HepG2 (cell line): ENCODE data around the gene INAFM2. TPM values are rescaled to one million over a fixed set of nuclear protein-coding genes. Genes with fewer than 3 reads are reported as not detected.

Experiments
- ATAC-seq: fragments of 200-7000 bp; cut with Tn5 transposase; 3 replicates; pipeline ENCODE4 v1.9.1; 2020; ENCODE audit warnings: mild to moderate bottlenecking, moderate library complexity
- BruUV-seq: library from RNA; stranded (reverse); fragments of 400-500 nt; replicated peaks from 2 replicates; lab custom pipeline; 2021; lab: Mats Ljungman, UMichigan
- CTCF ChIA-PET: fragments of 300-600 bp; formaldehyde crosslinking; extraction: SDS; loops from one replicate; lab custom pipeline; 2021; ENCODE audit warnings: low total read pairs, inconsistent platforms, low intra/inter-chr PET ratio; lab: Yijun Ruan, JAX
- POLR2A ChIA-PET: fragments of 350-600 bp; sonication (Branson Sonifier 250); formaldehyde crosslinking; loops from one replicate; lab custom pipeline; 2020; ENCODE audit warnings: antibody characterized with exemption, inconsistent platforms; lab: Yijun Ruan, JAX
- DNase-seq: peaks from one replicate; pipeline ENCODE4 v3.0.0-alpha.2; 2015; ENCODE audit warnings: low spot score
- FAIRE-seq: peaks from 3 replicates; lab custom pipeline; 2011; peaks lifted over from hg19 to GRCh38; lab: Jason Lieb, UNC
- H2AFZ ChIP-seq: one replicate; pipeline ENCODE4 v1.6.1; 2011; ENCODE audit warnings: low read length, inconsistent platforms
- H3K27ac ChIP-seq: fragments of 300-600 bp; 3 replicates; pipeline ENCODE4 v1.8.0; 2011; ENCODE audit warnings: mixed run types, mild to moderate bottlenecking, mixed read lengths, low read length, inconsistent platforms; ENCODE audit not compliant: insufficient read depth; ENCODE audit errors: extremely low read length
- H3K27me3 ChIP-seq, 2 experiments: fragments of 200-600 bp in 1 of 2; 2 replicates in 1 of 2; 3 replicates in 1 of 2; pipeline versions ENCODE4 v1.6.0 to v1.8.0; 2011; ENCODE audit warnings: low read length in 2 of 2, mild to moderate bottlenecking in 2 of 2, moderate library complexity in 2 of 2, inconsistent platforms in 1 of 2; ENCODE audit not compliant: insufficient read depth in 2 of 2, control insufficient read depth in 1 of 2
- H3K36me3 ChIP-seq, 2 experiments: fragments of 200-600 bp in 1 of 2; replicated peaks in 1 of 2; 2 replicates in 1 of 2; 3 replicates in 1 of 2; pipeline versions ENCODE4 v1.5.1 to v1.8.0; 2011; ENCODE audit warnings: low read length in 2 of 2, inconsistent platforms in 1 of 2; ENCODE audit not compliant: insufficient read depth in 2 of 2, control insufficient read depth in 1 of 2
- H3K4me1 ChIP-seq: 2 replicates; pipeline ENCODE4 v1.5.1; 2012; ENCODE audit warnings: low read length, inconsistent platforms; ENCODE audit not compliant: insufficient read depth
- H3K4me2 ChIP-seq: 2 replicates; pipeline ENCODE4 v1.6.0; 2011; ENCODE audit warnings: low read depth, low read length, inconsistent platforms
- H3K4me3 ChIP-seq, 3 experiments: fragments of 200-600 bp in 1 of 3; sonication (generic), shearing (Covaris generic) in 1 of 3; replicated peaks in 1 of 3; 2 replicates each; pipeline ENCODE4 v1.5.1; 2011 to 2016; ENCODE audit warnings: low read length in 3 of 3, inconsistent platforms in 2 of 3, low read depth in 2 of 3, mild to moderate bottlenecking in 2 of 3, control low read depth in 1 of 3, mixed read lengths in 1 of 3; ENCODE audit not compliant: insufficient read depth in 1 of 3
- H3K79me2 ChIP-seq: one replicate; pipeline ENCODE4 v1.6.1; 2011; ENCODE audit warnings: low read length, inconsistent platforms; ENCODE audit not compliant: insufficient read depth
- H3K9ac ChIP-seq: 2 replicates; pipeline ENCODE4 v1.6.0; 2011; ENCODE audit warnings: mild to moderate bottlenecking, low read depth, low read length, inconsistent platforms; ENCODE audit not compliant: insufficient read depth
- H3K9me3 ChIP-seq: 2 replicates; pipeline ENCODE4 v1.5.1; 2012; ENCODE audit warnings: mild to moderate bottlenecking, low read length
- H4K20me1 ChIP-seq: 2 replicates; pipeline ENCODE4 v1.6.0; 2011; ENCODE audit warnings: inconsistent platforms, mild to moderate bottlenecking, low read length, moderate library complexity; ENCODE audit not compliant: insufficient read depth
- BHLHE40 ChIP-seq: IDR thresholded peaks from 2 replicates; pipeline ENCODE4 v1.6.1; 2011; ENCODE audit warnings: low read length, improper control_type of control experiment
- GABPB1 ChIP-seq: IDR thresholded peaks from 2 replicates; pipeline ENCODE4 v1.6.1; 2016; ENCODE audit warnings: mild to moderate bottlenecking, missing genetic modification reagents, moderate library complexity, missing compliant biosample characterization
- ISX ChIP-seq: sonication (generic); formaldehyde crosslinking; conservative IDR thresholded peaks from 2 replicates; pipeline ENCODE4 v1.5.0; 2020; ENCODE audit warnings: missing genetic modification reagents
- RFX3 ChIP-seq: IDR thresholded peaks from 2 replicates; pipeline ENCODE4 v1.6.1; 2016; ENCODE audit warnings: missing biosample characterization, missing genetic modification reagents
- SALL2 ChIP-seq: sonication (generic); formaldehyde crosslinking; IDR thresholded peaks from 2 replicates; pipeline ENCODE4 v1.8.1; 2023; ENCODE audit warnings: mild to moderate bottlenecking, missing genetic modification reagents, inconsistent platforms
- ZNF672 ChIP-seq: sonication (generic); formaldehyde crosslinking; IDR thresholded peaks from 2 replicates; pipeline ENCODE4 v1.8.1; 2022; ENCODE audit warnings: missing genetic modification reagents
- WGBS: methylation state at CpG from one replicate; pipeline ENCODE4 v1.1.6; 2017; ENCODE audit warnings: low lambda C conversion rate; 5-methylcytosine and 5-hydroxymethylcytosine counted together
- in situ Hi-C: cut with HindIII; loops from 2 replicates; pipeline ENCODE4 v1.10.0; 2017; ENCODE audit warnings: low pct_unique_long_range_greater_than_20kb; ENCODE audit not compliant: extremely low pct_ligation_motif_present
- intact Hi-C: fragments of 100-400 bp; cut with micrococcal nuclease; formaldehyde crosslinking; loops from one replicate; pipeline ENCODE4 v1.10.0; 2022; ENCODE audit not compliant: unreplicated experiment
- polyA plus RNA-seq, 8 experiments: library from polyadenylated mRNA; depleted of rRNA in 3 of 8; stranded (reverse) in 7 of 8; unstranded in 1 of 8; fragments of >200 nt; fragmentation: Illumina TruSeq in 4 of 8; extraction: Trizol in 4 of 8; gene quantifications; 2 replicates each; pipeline versions ENCODE4 v1.2.1 to v1.2.3, GENCODE V29; 2011 to 2016; ENCODE audit warnings: low read depth in 4 of 8, missing spikeins in 1 of 8, mixed read lengths in 1 of 8; ENCODE audit not compliant: insufficient read depth in 1 of 8
- total RNA-seq, 5 experiments: library from RNA; depleted of rRNA; stranded (reverse); fragments of >200 nt; fragmentation: Illumina TruSeq; extraction: Trizol; gene quantifications; 2 replicates each; pipeline ENCODE4 v1.2.3, GENCODE V29; 2016; ENCODE audit warnings: low read depth in 1 of 5
- TF ChIP-seq, protein P1 (sequence below): sonication (generic); formaldehyde crosslinking; IDR thresholded peaks from 2 replicates; pipeline ENCODE4 v1.5.0; 2020; ENCODE audit warnings: mild to moderate bottlenecking, missing genetic modification reagents
- TF ChIP-seq, protein P2 (sequence below): sonication (generic); formaldehyde crosslinking; IDR thresholded peaks from 2 replicates; pipeline ENCODE4 v1.4.0; 2020; ENCODE audit warnings: missing genetic modification reagents

Gene INAFM2
- total and polyA plus RNA-seq, 2 of the 13 experiments (the other 11 are each of a cell fraction or from before 2014, with no cell fraction given): 5.5 to 6.5 TPM

DNA sequence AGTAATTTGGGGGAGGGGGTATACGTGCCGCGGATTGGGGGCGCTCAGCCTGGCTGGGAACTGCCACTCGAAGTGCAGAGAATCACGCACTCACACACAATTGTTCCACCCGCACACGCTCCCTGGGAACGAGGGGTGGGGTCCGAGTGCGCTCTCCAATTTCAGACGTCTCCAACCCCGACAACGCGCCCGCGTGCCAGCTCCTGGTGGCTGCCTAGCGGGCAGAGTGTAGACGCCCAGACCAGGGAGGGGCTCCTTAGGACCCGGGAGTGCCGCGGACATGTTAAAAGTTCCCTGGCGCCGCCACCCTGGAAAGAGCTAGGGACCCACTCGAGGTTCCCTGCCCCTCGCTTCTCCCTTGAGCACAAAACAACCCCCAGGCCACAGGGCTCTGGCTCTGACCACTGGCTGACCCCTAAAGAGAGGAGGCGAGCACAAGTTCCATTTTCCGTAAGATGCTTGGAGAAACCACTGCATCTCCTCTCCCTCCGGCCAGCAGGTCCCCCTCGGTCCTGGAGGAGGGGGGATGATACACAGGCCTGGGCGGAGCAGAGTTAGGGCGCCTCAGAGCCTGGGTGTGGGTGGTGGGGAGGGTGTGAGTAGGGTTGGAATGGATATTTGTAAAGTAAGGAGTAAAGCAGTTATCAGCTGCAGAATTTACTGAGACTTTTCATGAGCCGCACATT, 39.7 kb upstream of the INAFM2 start:
- Histone ChIP-seq H3K79me2 (no peaks in the 10 kb centered on the region), H2AFZ (no peak overlapping the region), H3K9me3 (no peaks in the 10 kb centered on the region), H4K20me1 (no peaks in the 10 kb centered on the region), H3K27ac (no peak overlapping the region), H3K27me3 (peaks cover 15 to 88% of the 10 kb centered on the region in 2 experiments), H3K36me3 (no peaks in the 10 kb centered on the region), H3K4me1 (peaks cover 7% of the 10 kb centered on the region; the same call in 1 of the 2 replicates), H3K4me2 (no peak overlapping the region), H3K9ac (no peak overlapping the region), H3K4me3 (no peak overlapping the region)
- CTCF ChIA-PET: interaction anchor here (1.1 kb wide), 1 partner anchor 9 kb away, joined by 3 read pairs; no protein-coding TSS in a partner anchor
- intact Hi-C loops: no loop called here
- ATAC-seq: no peak
- no peak for FAIRE-seq
- in situ Hi-C loops: no loop called here
- BruUV-seq: no TSS peak
- POLR2A ChIA-PET: no interaction called here
- 56% methylated on average over 14 of the region's 33 CpGs for WGBS
- DNase-seq: no peak
- TF ChIP-seq, protein P1, sequence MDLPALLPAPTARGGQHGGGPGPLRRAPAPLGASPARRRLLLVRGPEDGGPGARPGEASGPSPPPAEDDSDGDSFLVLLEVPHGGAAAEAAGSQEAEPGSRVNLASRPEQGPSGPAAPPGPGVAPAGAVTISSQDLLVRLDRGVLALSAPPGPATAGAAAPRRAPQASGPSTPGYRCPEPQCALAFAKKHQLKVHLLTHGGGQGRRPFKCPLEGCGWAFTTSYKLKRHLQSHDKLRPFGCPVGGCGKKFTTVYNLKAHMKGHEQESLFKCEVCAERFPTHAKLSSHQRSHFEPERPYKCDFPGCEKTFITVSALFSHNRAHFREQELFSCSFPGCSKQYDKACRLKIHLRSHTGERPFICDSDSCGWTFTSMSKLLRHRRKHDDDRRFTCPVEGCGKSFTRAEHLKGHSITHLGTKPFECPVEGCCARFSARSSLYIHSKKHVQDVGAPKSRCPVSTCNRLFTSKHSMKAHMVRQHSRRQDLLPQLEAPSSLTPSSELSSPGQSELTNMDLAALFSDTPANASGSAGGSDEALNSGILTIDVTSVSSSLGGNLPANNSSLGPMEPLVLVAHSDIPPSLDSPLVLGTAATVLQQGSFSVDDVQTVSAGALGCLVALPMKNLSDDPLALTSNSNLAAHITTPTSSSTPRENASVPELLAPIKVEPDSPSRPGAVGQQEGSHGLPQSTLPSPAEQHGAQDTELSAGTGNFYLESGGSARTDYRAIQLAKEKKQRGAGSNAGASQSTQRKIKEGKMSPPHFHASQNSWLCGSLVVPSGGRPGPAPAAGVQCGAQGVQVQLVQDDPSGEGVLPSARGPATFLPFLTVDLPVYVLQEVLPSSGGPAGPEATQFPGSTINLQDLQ (CRISPR knock-in tag): no peak
- no peak for TF ChIP-seq RFX3
- no peak for TF ChIP-seq GABPB1
- TF ChIP-seq ISX (CRISPR knock-in tag): no peak
- TF ChIP-seq BHLHE40: no peak
- TF ChIP-seq, protein P2, sequence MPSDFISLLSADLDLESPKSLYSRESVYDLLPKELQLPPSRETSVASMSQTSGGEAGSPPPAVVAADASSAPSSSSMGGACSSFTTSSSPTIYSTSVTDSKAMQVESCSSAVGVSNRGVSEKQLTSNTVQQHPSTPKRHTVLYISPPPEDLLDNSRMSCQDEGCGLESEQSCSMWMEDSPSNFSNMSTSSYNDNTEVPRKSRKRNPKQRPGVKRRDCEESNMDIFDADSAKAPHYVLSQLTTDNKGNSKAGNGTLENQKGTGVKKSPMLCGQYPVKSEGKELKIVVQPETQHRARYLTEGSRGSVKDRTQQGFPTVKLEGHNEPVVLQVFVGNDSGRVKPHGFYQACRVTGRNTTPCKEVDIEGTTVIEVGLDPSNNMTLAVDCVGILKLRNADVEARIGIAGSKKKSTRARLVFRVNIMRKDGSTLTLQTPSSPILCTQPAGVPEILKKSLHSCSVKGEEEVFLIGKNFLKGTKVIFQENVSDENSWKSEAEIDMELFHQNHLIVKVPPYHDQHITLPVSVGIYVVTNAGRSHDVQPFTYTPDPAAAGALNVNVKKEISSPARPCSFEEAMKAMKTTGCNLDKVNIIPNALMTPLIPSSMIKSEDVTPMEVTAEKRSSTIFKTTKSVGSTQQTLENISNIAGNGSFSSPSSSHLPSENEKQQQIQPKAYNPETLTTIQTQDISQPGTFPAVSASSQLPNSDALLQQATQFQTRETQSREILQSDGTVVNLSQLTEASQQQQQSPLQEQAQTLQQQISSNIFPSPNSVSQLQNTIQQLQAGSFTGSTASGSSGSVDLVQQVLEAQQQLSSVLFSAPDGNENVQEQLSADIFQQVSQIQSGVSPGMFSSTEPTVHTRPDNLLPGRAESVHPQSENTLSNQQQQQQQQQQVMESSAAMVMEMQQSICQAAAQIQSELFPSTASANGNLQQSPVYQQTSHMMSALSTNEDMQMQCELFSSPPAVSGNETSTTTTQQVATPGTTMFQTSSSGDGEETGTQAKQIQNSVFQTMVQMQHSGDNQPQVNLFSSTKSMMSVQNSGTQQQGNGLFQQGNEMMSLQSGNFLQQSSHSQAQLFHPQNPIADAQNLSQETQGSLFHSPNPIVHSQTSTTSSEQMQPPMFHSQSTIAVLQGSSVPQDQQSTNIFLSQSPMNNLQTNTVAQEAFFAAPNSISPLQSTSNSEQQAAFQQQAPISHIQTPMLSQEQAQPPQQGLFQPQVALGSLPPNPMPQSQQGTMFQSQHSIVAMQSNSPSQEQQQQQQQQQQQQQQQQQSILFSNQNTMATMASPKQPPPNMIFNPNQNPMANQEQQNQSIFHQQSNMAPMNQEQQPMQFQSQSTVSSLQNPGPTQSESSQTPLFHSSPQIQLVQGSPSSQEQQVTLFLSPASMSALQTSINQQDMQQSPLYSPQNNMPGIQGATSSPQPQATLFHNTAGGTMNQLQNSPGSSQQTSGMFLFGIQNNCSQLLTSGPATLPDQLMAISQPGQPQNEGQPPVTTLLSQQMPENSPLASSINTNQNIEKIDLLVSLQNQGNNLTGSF (CRISPR knock-in tag): no peak
- no peak for TF ChIP-seq SALL2 (CRISPR knock-in tag)
- no peak for TF ChIP-seq ZNF672 (CRISPR knock-in tag)
